GM12864 (cell line): ENCODE data around the gene COLGALT1.

ENCODE experiments used
- DNase-seq: peaks from one replicate; pipeline ENCODE4 v3.0.0-alpha.2; 2011; ENCODE audit warnings: low read depth
- H3K4me3 ChIP-seq: 2 replicates; pipeline ENCODE4 v1.5.1; 2011; ENCODE audit warnings: mild to moderate bottlenecking, low read depth, low read length, control low read depth
- TF ChIP-seq, protein P1 (sequence below): IDR thresholded peaks from 2 replicates; pipeline ENCODE4 v1.5.1; 2011; ENCODE audit warnings: low read depth, mild to moderate bottlenecking, moderate library complexity, low read length, control low read depth, inconsistent platforms; ENCODE audit errors: missing control alignments

The COLGALT1 gene

DNA sequence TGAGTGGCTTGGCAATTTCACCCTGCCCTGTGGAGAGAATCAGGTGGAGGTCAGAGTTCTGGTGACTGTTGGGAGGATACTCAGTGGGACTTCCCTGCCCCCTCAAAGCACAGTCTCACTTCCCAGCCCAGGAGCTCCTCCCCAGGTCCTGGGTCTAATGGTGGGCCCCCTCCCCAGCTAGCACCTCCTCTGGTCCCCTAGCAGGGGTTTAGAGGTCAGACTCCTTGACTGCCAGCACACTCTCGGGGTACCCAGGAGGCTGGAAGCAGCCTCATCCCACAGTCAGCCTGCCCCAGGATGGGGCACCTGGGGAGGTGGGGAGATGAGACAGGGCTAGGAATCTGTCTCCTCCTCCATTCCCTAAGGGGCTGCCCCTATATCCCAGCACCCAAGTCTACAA is 65.2 kb downstream of the COLGALT1 start:
- no peak overlapping the region for H3K4me3 ChIP-seq
- TF ChIP-seq, protein P1, sequence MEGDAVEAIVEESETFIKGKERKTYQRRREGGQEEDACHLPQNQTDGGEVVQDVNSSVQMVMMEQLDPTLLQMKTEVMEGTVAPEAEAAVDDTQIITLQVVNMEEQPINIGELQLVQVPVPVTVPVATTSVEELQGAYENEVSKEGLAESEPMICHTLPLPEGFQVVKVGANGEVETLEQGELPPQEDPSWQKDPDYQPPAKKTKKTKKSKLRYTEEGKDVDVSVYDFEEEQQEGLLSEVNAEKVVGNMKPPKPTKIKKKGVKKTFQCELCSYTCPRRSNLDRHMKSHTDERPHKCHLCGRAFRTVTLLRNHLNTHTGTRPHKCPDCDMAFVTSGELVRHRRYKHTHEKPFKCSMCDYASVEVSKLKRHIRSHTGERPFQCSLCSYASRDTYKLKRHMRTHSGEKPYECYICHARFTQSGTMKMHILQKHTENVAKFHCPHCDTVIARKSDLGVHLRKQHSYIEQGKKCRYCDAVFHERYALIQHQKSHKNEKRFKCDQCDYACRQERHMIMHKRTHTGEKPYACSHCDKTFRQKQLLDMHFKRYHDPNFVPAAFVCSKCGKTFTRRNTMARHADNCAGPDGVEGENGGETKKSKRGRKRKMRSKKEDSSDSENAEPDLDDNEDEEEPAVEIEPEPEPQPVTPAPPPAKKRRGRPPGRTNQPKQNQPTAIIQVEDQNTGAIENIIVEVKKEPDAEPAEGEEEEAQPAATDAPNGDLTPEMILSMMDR = no peak
- no peak for DNase-seq

DNA sequence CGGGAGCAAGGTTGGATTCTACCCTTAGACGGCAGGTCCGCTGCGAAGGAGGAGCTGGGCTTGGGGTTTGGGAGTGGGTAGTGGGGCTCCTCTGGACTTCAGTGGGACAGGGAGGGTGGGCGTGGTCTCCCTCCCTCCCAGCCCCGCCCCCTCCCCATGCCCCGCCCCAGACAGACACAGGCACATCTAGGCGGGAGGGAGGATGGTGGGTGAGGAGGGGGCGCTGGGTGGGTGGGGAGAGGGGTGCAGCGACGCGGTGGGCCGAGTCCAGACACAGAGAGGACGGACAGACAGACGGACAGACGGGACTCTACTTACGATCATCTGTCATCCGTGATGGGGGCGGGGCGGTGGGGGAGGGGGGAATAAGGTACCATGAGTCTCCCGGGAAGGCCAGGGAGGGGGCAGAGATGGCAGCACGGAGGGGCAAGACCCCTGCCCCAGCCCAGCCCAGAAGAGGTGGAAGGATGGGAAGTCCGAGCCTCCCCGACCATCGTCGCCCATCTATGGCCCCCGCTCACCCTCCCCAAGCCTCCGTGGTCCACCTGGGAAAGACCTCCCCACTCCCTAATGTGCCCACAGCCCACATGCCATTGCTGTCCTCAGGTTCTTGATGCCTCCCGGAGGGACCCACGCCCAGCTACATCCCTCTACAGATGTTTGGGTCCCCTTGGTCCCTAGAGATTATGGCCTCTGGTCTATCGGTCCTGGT is 67.9 kb downstream of the COLGALT1 start:
- no peak overlapping the region for H3K4me3 ChIP-seq
- DNase-seq = no peak
- TF ChIP-seq, protein P1 = no peak

DNA sequence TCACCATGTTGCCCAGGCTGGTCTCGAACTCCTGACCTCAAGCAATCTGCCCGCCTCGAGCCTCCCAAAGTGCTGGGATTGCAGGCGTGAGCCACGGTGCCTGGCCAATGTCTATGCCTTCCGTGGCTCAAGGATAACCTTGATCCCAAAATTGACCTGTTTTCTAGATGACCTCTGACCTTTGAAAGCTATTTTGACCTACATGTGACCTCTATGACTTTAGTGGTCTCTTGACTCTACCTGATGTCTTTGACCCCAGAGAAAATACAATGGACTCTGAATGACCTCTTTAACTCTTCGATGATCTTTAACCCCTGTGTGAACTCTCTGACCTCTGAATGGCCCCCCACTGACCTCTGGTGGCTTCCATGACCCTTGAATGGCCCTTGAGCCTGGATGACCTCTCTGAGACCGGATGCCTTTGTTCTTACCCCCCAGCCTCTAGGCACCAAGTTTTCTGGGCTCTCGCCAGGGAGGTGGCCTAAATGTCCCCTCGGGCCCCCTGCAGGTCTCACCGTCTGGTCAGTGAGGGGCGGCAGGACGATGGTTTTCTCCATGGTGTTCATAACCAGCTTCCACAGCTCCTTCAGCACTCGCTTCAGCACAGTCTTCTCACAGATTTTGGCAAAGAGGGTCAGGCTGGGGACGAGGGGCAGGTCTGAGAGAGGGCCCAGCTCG is 69.0 kb downstream of the COLGALT1 start:
- no peak overlapping the region for H3K4me3 ChIP-seq
- no peak for DNase-seq
- TF ChIP-seq, protein P1 = no peak

DNA sequence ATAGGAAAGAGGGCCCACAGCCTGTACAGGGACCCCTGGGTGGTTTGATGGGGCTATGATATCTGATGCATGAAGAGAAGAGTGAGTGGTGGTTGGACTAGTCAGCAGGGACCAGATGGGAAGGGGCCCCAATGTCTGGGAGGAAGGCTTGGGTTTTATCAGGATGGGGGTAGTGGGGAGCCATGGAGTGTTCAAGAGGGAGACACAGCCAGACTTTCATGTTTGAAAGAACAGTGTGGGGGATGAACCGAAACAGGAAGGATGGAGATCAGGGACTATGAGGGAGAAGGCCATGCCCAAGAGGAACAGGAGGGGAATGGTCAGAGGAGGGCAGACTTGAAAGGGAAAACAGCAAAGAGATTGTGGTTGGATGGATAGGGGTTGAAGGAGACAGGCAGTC is 69.6 kb downstream of the COLGALT1 start:
- TF ChIP-seq, protein P1 = no peak
- DNase-seq = no peak
- no peak overlapping the region for H3K4me3 ChIP-seq

DNA sequence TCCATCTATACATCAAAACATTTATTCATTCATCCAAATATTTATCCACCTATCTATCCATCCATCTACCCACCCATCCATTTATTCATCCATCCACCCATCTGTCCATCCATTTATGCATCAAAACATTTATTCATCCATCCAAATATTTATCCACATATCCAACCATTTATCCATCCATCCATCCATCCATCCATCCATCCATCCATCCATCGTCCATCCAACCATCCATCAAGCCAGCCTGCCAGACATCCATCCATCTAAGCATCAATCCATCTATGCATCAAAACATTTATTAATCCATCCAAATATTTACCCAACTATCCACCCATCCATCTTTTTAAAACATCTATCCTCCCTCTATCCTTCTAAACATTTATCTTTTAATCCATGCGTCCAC is 70.5 kb downstream of the COLGALT1 start:
- H3K4me3 ChIP-seq = no peak overlapping the region
- no peak for DNase-seq

DNA sequence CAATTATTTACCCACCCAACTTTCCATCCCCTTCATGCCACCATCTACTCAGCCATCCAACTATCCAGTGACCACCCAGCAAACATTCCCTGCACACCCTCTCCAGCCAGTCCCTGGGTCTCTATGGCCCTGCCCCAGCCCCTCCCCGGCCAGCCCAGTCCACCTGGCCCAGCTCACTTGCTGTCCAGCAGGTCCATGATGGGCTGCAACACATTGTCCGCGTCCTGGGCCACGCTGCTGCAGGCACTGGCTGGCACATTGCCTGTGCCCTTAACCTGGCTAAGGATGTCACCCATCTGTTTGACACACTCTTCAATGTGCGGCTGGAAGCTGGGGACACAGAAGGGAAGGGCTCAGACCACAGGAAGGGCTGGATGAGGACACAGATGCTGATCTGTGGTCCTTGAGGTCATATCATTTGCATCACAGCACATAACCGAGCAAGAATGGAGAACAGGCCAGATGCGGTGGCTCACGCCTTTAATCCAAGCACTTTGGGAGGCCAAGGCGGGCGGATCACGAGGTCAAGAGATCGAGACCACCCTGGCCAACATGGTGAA is 71.1 kb downstream of the COLGALT1 start:
- H3K4me3 ChIP-seq = no peak overlapping the region
- TF ChIP-seq, protein P1 = no peak
- DNase-seq = no peak

More for the DNA sequence above, 70.5 kb downstream of the COLGALT1 start:
- TF ChIP-seq, protein P1 = no peak
